HG03025 (cell line): ENCODE data around the gene CDPF1.
"Not testable (repeated sequence)": the region's sequence is repeated elsewhere in the genome, so short reads cannot be mapped to it uniquely, and the experiment has no call there.

Source experiments
- ATAC-seq: cut with Tn5 transposase; IDR thresholded peaks from one replicate; pipeline ENCODE4 v1.9.1; 2021; ENCODE audit warnings: mild to moderate bottlenecking, moderate library complexity; ENCODE audit not compliant: unreplicated experiment, low FRiP score

Gene CDPF1

DNA sequence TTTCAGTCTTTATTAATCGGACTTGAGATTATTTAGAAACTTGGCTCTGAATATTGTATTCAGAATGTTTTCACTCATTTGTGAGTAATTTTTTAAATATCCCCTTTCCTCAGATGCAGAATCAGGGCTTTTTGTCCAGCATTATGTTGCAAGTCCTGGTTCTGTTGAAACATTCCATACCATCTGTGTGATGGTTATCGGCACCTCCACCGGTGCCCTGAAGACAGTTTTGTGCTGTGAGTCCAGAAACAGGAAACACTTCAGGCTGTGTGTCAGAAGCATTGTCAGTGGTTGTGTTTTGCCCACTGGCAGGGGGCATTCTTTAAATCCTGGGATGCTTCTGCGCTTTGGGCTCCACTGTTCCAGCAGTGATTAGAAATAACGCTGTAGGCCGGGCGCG, 20.4 kb downstream of the CDPF1 start:
- no peak for ATAC-seq

DNA sequence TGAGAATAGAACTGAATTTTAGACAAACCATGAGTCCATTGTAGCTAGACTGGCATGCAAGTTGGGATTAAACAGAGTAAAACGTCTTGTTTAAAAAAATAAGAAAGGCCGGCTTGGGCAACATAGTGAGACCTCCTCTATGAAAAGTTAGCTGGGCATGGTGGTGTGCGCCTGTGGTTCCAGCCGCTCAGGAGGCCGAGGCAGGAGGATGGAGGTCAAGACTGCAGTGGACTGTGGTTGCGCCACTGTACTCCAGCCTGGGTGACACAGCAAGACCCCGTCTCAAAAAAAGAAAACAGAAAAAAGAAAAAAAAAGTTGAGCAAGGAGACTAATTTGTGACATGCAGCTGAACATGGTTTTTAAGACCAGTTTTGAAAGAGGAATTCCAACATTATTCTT, 23.5 kb downstream of the CDPF1 start:
- no peak for ATAC-seq

DNA sequence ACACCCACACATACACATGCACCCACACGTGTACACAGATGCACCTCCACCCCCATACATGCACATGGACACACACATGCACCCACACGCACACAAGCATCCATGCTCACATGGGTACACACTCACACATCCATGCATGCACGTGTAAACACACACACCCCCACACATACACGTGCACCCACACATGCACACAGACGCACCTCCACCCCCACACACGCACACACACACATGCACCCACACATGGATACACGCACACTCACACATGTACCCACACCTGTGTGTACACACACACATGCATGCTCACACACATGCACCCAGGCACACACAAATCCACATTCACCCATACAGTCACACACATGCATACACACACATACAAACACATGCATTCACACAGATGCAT, 24.5 kb downstream of the CDPF1 start:
- no peak for ATAC-seq

- ATAC-seq, result no peak
These were observed 25.2 kb downstream of the CDPF1 start for GRCh38 chr22:46224898-46225290.

DNA sequence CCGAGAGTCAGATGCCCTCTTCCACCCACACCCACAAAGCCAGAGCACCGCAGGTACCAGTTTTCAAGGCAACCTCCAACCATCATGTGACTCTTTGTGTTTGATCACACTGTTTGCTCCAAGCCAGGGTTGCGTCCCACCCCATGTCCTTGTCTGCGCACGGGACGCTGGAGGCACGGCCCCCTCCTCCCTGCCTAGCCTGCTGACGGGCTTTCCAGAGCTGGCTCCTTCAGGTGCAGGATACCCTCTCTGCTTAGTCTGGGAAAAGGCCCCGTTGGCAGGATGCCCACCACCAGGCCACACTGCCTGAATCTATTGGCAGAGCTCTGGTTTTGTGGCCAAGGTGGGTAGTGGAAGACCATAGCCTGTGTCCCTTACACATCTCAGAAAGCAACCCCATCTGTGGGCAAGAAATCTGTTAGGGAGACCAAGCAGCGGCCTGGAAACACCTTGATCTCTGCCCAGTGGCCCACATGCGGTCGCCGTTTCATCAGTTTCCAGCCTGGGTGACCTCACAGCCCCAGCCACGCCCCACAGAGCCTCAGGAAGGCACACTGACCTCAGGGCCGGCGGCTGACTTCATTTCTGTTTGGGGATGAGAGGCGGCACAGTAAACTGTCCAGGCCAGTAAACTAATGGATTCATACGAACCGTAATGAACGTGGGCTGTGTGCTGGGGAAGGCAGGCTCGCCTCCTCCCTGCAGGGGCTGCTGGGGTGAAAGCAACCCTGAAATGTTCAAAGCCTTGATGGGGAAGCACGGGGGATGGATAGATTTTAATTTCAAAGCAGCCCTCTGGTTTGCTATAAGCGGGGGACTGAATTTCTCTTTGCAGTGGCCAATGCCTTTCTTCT, 25.8 kb downstream of the CDPF1 start:
- ATAC-seq, result no peak

GRCh38 chr22:46220921-46221320, 29.2 kb downstream of the CDPF1 start:
- ATAC-seq, result no peak

DNA sequence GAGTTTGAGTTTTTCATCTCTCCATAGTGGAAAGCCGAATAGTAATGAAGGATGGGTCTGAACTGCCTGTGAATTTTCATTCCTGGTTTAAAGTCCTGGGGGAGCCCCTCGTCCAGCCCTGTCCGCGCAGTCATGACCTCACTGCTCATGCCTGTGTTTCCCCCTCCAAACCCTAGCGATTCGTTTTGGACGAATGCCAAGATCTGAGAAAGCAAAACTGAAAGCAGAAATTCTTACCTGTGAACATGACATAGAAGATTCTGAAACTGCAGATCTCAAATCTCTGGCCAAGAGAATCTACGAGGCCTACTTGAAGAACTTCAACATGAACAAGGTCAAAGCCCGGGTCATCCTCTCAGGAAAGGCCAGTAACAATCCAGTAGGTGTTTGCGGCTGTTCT, 30.5 kb downstream of the CDPF1 start:
- ATAC-seq, result no peak

DNA sequence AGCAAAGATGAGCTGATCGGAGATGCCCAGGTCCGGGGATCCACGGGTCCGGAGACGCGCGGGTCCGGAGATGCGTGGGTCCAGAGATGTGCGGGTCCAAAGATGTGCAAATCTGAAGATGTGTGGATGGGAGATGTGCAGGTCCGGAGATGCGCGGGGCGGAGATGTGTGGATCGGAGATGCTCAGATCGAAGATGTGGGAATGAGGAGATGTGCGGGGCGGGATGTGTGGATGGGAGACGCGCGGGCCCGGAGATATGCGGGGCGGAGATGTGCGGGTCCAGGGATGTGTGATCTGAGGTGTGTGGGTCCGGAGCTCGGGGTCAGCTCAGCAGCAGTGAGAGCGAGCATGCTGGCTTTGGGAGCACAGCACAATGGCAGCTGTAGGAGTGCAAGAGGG, 35.5 kb downstream of the CDPF1 start:
- ATAC-seq, result no peak

DNA sequence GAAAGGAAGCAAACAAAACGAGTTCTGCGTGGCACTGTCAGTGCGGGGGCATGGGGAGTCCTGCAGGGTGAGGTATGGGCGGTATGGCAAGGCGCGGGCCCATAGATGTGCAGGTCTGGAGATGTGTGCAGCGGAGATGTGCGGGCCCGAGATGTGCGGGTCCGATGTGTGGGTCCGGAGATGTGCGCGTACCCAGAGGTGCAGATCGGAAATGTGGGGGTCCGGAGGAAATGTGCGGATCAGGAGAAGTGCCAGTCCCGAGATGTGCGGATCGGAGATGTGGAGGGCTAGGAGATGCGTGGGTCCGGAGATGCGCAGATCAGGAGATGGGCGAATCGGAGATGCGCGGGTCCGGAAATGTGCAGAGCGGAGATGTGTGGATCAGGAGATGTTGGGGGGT, 35.9 kb downstream of the CDPF1 start:
- ATAC-seq, result no peak

GRCh38 chr22:46213052-46213451, 37.0 kb downstream of the CDPF1 start:
- no peak for ATAC-seq

- no peak for ATAC-seq
These were observed 37.9 kb downstream of the CDPF1 start for GRCh38 chr22:46212195-46212594.

DNA sequence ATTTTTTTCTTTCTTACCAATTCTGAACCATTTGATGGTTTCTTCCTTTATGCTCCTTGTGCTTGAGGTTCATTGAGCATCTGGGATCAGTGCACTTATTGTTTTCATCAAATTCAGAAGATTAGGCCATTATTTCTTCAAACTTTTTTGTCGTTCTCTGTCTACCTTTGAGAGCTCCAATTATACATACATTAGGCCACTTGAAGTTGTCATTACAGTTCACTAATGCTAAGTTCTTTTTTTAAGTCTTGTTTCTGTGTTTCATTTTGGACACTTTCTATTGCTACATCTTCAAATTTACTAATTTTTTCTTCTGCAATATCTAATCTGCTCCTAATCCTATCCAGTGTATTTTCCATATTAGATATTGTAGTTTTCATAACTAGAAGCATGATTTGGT, 40.8 kb downstream of the CDPF1 start:
- no peak for ATAC-seq

DNA sequence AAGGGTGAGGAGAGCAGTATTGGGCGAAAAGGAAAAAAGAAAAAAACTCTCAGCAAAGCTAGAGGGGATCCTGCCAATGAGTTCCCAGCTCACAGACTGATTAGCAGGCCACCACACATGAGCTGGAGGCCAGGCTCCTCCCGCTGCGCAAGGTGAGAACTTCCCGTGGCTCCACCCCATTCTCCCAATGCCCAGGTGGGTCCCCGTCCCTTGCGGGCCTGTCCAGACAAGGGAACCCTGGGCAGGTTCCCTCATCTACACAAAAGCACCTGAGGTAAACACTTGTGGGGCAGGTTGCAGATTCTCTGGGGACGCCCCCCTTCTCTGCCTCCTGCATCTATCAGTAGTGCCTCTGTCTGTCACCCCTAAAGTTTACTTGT, 46.5 kb downstream of the CDPF1 start:
- ATAC-seq, result no peak

DNA sequence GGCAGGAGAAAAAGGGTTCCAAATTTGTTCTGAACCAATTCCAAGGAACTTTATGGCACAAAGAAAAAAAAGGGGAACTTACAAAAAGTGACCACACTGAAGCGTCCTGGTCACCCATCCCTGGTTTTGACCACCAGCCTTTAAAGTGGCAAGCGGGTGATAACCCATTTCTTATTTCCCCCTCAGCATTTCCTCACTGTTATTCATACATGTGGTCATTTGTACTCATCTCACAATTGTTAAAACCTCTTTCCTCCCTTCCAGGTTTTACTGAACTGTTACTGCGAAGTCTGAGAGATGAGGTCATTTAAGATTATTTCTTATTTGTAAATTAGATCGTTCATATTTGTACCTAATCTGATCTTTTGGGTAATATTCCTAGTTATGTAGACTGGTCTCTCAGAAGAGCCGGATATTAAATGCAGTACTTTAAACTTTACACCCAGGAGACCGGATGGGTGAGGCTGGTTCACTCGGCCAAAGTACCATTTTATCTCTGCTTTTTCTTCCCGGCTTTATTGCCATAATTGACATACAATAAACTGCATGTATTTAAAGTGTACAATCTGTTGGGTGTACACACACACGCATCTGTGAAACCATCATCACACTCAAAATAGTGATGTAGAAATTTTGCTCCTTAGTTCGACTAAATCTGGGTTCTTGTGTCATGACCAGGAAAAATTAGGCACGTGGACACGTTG, 47.0 kb downstream of the CDPF1 start:
- no peak for ATAC-seq

- no peak for ATAC-seq
These were observed 48.9 kb downstream of the CDPF1 start for GRCh38 chr22:46201059-46201757.

DNA sequence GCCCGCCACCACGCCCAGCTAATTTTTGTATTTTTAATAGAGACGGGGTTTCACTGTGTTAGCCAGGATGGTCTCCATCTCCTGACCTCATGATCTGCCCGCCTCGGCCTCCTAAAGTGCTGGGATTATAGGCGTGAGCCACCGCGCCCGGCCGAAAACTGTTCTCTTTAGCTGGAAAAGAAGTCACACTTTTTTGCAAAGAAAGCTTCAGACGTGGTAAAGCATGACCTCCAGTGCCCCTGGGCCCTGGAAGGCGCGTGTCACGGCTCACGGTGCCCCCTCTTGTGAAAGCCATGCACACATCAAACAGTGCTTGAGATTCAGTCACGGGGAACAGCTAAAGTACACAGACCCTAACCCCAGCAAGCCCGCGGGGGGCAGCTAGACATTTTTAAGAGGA, 51.3 kb downstream of the CDPF1 start:
- not testable (repeated sequence) for ATAC-seq

DNA sequence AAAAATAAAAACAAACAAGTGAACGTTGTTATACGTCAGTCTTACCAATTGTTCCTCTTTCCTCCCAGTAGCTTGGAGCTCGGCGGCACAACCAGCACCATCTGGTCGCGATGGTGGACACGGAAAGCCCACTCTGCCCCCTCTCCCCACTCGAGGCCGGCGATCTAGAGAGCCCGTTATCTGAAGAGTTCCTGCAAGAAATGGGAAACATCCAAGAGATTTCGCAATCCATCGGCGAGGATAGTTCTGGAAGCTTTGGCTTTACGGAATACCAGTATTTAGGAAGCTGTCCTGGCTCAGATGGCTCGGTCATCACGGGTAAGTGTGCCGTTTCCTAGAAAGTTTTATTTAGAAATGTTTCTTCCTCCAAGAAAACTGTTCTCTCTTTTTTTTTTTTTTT, 51.8 kb downstream of the CDPF1 start:
- ATAC-seq, result no peak

GRCh38 chr22:46196278-46196677, 53.8 kb downstream of the CDPF1 start:
- no peak for ATAC-seq

GRCh38 chr22:46195487-46196165, 54.5 kb downstream of the CDPF1 start:
- no peak for ATAC-seq
